KMS-11 (cell line): ENCODE results near the gene BCL2L15.

Experiments
- H2AFZ ChIP-seq: fragments of 200-600 bp; sonication (generic); 2 replicates; pipeline ENCODE4 v1.6.1; 2016; ENCODE audit warnings: antibody characterized with exemption, mixed run types, low read depth
- H3K27ac ChIP-seq: fragments of 200-600 bp; sonication (generic); 2 replicates; pipeline ENCODE4 v1.6.1; 2016; ENCODE audit warnings: mild to moderate bottlenecking, mixed run types
- H3K27me3 ChIP-seq: fragments of 200-600 bp; sonication (generic); 2 replicates; pipeline ENCODE4 v1.6.1; 2017; ENCODE audit warnings: mild to moderate bottlenecking, low read depth, mixed run types, moderate library complexity; ENCODE audit not compliant: insufficient read depth
- H3K36me3 ChIP-seq: fragments of 200-600 bp; sonication (generic); 2 replicates; pipeline ENCODE4 v1.6.1; 2017; ENCODE audit warnings: mild to moderate bottlenecking, mixed run types; ENCODE audit not compliant: insufficient read depth
- H3K4me1 ChIP-seq: fragments of 200-600 bp; sonication (generic); 2 replicates; pipeline ENCODE4 v1.6.1; 2016; ENCODE audit warnings: mild to moderate bottlenecking, low read depth, mixed run types; ENCODE audit not compliant: poor library complexity, severe bottlenecking
- H3K4me2 ChIP-seq: fragments of 200-600 bp; sonication (generic); 2 replicates; pipeline ENCODE4 v1.7.0; 2016; ENCODE audit warnings: mild to moderate bottlenecking, mixed run types
- H3K4me3 ChIP-seq: fragments of 200-600 bp; sonication (generic); IDR thresholded peaks from 2 replicates; pipeline ENCODE4 v1.6.1; 2017; ENCODE audit warnings: low read depth, low read length, mixed read lengths; ENCODE audit not compliant: insufficient read depth
- H3K79me2 ChIP-seq: fragments of 200-600 bp; sonication (generic); 2 replicates; pipeline ENCODE4 v1.6.1; 2016; ENCODE audit warnings: low read depth, mixed run types; ENCODE audit not compliant: insufficient read depth
- H3K9ac ChIP-seq: fragments of 200-600 bp; sonication (generic); 2 replicates; pipeline ENCODE4 v1.6.1; 2016; ENCODE audit warnings: mild to moderate bottlenecking, mixed run types
- H4K20me1 ChIP-seq: fragments of 200-600 bp; sonication (generic); 2 replicates; pipeline ENCODE4 v1.6.1; 2016; ENCODE audit warnings: mild to moderate bottlenecking, mixed run types; ENCODE audit not compliant: insufficient read depth
- CTCF ChIP-seq: fragments of 200-600 bp; sonication (generic); conservative IDR thresholded peaks from 2 replicates; pipeline ENCODE4 v1.6.1; 2017; ENCODE audit warnings: low read depth, mild to moderate bottlenecking, antibody characterized with exemption, low read length, moderate library complexity, mixed read lengths

BCL2L15 gene

GRCh38 chr1:113922957-113923356 is 35.6 kb upstream of the BCL2L15 start:
- H3K36me3 ChIP-seq, result no peaks in the 10 kb centered on the region
- no peaks in the 10 kb centered on the region for H3K27me3 ChIP-seq
- no peak for TF ChIP-seq CTCF
- H3K9ac ChIP-seq, result no peak overlapping the region
- no peaks in the 10 kb centered on the region for H4K20me1 ChIP-seq
- H2AFZ ChIP-seq, result no peak overlapping the region
- no peaks in the 10 kb centered on the region for H3K79me2 ChIP-seq
- no peak overlapping the region for H3K27ac ChIP-seq
- peaks cover 10% of the 10 kb centered on the region for H3K4me1 ChIP-seq
- no peak overlapping the region for H3K4me3 ChIP-seq
- no peak overlapping the region for H3K4me2 ChIP-seq

GRCh38 chr1:113918243-113918642 is 30.9 kb upstream of the BCL2L15 start:
- H3K27ac ChIP-seq, result no peak overlapping the region
- no peak for TF ChIP-seq CTCF
- H3K79me2 ChIP-seq, result no peaks in the 10 kb centered on the region

DNA sequence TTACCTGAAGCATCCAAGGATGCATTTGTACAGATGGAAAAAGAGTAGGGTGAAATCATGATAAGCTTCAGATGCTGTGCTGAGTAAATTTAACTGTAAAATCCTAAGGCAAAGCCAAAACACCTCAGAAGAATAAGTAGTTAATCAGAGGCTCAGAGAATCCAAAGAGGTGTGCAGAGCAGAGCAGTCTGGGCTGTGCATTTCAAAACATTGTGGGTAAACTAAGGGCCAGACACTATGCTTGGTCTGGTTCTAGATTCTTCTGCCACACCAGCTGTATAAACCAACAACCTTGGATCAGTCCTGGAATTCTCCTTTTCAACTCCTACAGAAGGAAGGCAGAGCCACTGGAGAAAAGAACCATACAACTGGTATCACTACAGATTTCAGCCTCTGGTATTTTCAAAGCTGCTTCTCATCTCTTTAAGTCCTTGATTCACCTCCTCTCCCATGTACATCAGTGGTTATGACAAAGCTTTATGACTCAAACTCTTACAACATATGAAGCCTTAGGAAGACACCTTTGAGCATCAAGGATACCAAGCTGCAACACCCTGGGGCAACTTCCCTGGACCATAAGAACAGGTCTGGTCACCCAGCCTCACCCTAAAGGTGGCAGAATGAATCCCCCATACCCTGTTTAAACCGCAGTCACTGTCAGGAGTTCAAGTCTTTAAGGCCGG is 30.2 kb upstream of the BCL2L15 start:
- H3K4me3 ChIP-seq, result no peak overlapping the region
- H3K4me2 ChIP-seq, result no peak overlapping the region
- no peak overlapping the region for H3K27ac ChIP-seq
- no peaks in the 10 kb centered on the region for H3K36me3 ChIP-seq
- no peak overlapping the region for H3K9ac ChIP-seq
- TF ChIP-seq CTCF, result no peak
- no peaks in the 10 kb centered on the region for H3K27me3 ChIP-seq
- no peaks in the 10 kb centered on the region for H3K79me2 ChIP-seq
- H2AFZ ChIP-seq, result no peak overlapping the region
- H4K20me1 ChIP-seq, result no peaks in the 10 kb centered on the region
- H3K4me1 ChIP-seq, result no peaks in the 10 kb centered on the region

More at GRCh38 chr1:113918243-113918642, 30.9 kb upstream of the BCL2L15 start:
- Histone ChIP-seq H3K4me1 (no peaks in the 10 kb centered on the region), H2AFZ (no peak overlapping the region), H3K36me3 (no peaks in the 10 kb centered on the region), H3K4me3 (no peak overlapping the region), H3K9ac (no peak overlapping the region), H3K27me3 (no peaks in the 10 kb centered on the region), H3K4me2 (no peak overlapping the region), H4K20me1 (no peaks in the 10 kb centered on the region)

GRCh38 chr1:113916974-113917373 is 29.6 kb upstream of the BCL2L15 start:
- no peaks in the 10 kb centered on the region for H4K20me1 ChIP-seq
- H3K4me1 ChIP-seq, result no peaks in the 10 kb centered on the region
- H3K4me2 ChIP-seq, result no peak overlapping the region
- H3K4me3 ChIP-seq, result no peak overlapping the region
- no peak overlapping the region for H3K9ac ChIP-seq
- no peak overlapping the region for H3K27ac ChIP-seq
- no peak for TF ChIP-seq CTCF
- H3K79me2 ChIP-seq, result no peaks in the 10 kb centered on the region
- H3K36me3 ChIP-seq, result no peaks in the 10 kb centered on the region
- H3K27me3 ChIP-seq, result no peaks in the 10 kb centered on the region
- H2AFZ ChIP-seq, result no peak overlapping the region
